ENCODE measurements around the gene TPRG1.

- TF ChIP-seq CTCF (IDR thresholded peaks at IDR 0.05): no peak
- TF ChIP-seq EP300 (IDR thresholded peaks at IDR 0.05): no peak
- TF ChIP-seq POLR2A (IDR thresholded peaks at IDR 0.05): no peak
- TF ChIP-seq POLR2AphosphoS5 (IDR thresholded peaks at IDR 0.05): no peak
Observed at GRCh38 chr3:189235214-189235613, 63.4 kb downstream of the TPRG1 start.

All from gastroesophageal sphincter (tissue), 3 donors.